ENCODE measurements around the gene P3R3URF. TPM values are rescaled to one million over a fixed set of nuclear protein-coding genes. Genes with fewer than 3 reads are reported as not detected.

The P3R3URF gene
- total and polyA plus RNA-seq, 9 of the 15 experiments (the other 6 are each of a cell fraction or from before 2014, with no cell fraction given) = not detected

GRCh38 chr1:46197964-46198811 is 21.9 kb upstream of the P3R3URF start, which contains the start of gene POMGNT1:
POMGNT1 (minus strand) TSS chr1:46198434; CDS start chr1:46197821, 613 bp downstream.
- Histone ChIP-seq H4K20me1 (replicated peaks; ENCODE audit: control insufficient read depth, insufficient read depth, low read length) (no peaks in the 10 kb centered on the region), H3K27ac (ENCODE audit: extremely low read depth, low read depth, low read length) (peak within 1 kb of the TSS; percentile 84), H3K36me3 (ENCODE audit: control insufficient read depth, insufficient read depth, low read length) (peaks cover 37% of the 10 kb centered on the region; the same call in 2 of the 3 replicates), H3K9me1 (ENCODE audit: control insufficient read depth, insufficient read depth, low read length) (no peaks in the 10 kb centered on the region), H3K4me3 (peak within 1 kb of the TSS; percentile 83), H3K9ac (ENCODE audit: insufficient read depth in 1 of 2, low read depth in 2 of 2, low read length in 2 of 2) (peak within 1 kb of the TSS; percentile 90 to 100), H3K27me3 (ENCODE audit: control insufficient read depth in 2 of 2, insufficient read depth in 2 of 2, low read length in 2 of 2) (no peaks in the 10 kb centered on the region), H2AFZ (ENCODE audit: low read depth, low read length) (peak within 1 kb of the TSS; percentile 98), H3K79me2 (ENCODE audit: control insufficient read depth, insufficient read depth, low read length) (peaks cover 15% of the 10 kb centered on the region), H3K4me1 (replicated peaks in 1 of 2; ENCODE audit: control insufficient read depth in 2 of 2, insufficient read depth in 2 of 2, low read length in 2 of 2) (peaks cover 24 to 32% of the 10 kb centered on the region in 2 experiments), H3K4me2 (ENCODE audit: insufficient read depth, low read length) (peak within 1 kb of the TSS; percentile 100), H3K9me3 (replicated peaks; ENCODE audit: control insufficient read depth, insufficient read depth, low read depth, low read length) (no peaks in the 10 kb centered on the region)
- ATAC-seq (peak; percentile 89), DNase-seq (ENCODE audit: extremely low read depth in 1 of 4, low spot score in 3 of 4) (peak; percentile 83 to 98 (median 96)), FAIRE-seq (peak; percentile 70)
- in situ Hi-C loops (cut with MboI) (loop anchor here (25.0 kb wide), 1 partner anchor 561 kb away; no protein-coding TSS in a partner anchor), intact Hi-C loops (cut with micrococcal nuclease) (loop anchor here (2.0 kb wide), 2 partner anchors 17 to 25 kb away; no protein-coding TSS in a partner anchor)
- under 1% methylated on average over 18 of the region's 67 CpGs for WGBS (ENCODE audit: insufficient coverage, low coverage, missing lambda C conversion rate)
- TSS peak; percentile 64 for BruUV-seq (replicated peaks)
- ChIA-PET POLR2A (interaction anchor here (0.6 to 2.3 kb wide), 13 partner anchors 7 to 1469 kb away, joined by 3 to 7 read pairs (median 4); partner anchors contain the start of gene PRDX1), CTCF (ENCODE audit: low intra/inter-chr PET ratio) (interaction anchor here (0.6 to 1.1 kb wide), 2 partner anchors 152 to 161 kb away, joined by 4 to 6 read pairs; no protein-coding TSS in a partner anchor)
- TF ChIP-seq RBM34 (IDR thresholded peaks at IDR 0.05; ENCODE audit: borderline replicate concordance, insufficient read depth, low read length) = no peak
- no peak for TF ChIP-seq SRSF1 (IDR thresholded peaks at IDR 0.05; ENCODE audit: low read depth, low read length)
- peak; percentile 95 for TF ChIP-seq ZFP36 (IDR thresholded peaks at IDR 0.05; ENCODE audit: low read depth, low read length, partially characterized antibody)
- TF ChIP-seq TCF7 (IDR thresholded peaks at IDR 0.05; ENCODE audit: borderline replicate concordance) = 0 out of 2 replicates have a peak, but pooled peaks have one; percentile 63
- TF ChIP-seq NFIC (IDR thresholded peaks at IDR 0.05) = peak; percentile 39; the same call in 1 of the 2 replicates
- no peak for TF ChIP-seq CHD2 (IDR thresholded peaks at IDR 0.05; ENCODE audit: low read depth, low read length)
- TF ChIP-seq FOXK1 (CRISPR knock-in tag; IDR thresholded peaks at IDR 0.05; ENCODE audit: borderline replicate concordance) = no peak
- peak; percentile 42; the same call in 1 of the 2 replicates for TF ChIP-seq ATF7 (IDR thresholded peaks at IDR 0.05)
- TF ChIP-seq TFAM (CRISPR knock-in tag; conservative IDR thresholded peaks at IDR 0.05) = no peak
- TF ChIP-seq POLR2A (conservative IDR thresholded peaks at IDR 0.05) = peak; percentile 85
- no peak for TF ChIP-seq MAFF (IDR thresholded peaks at IDR 0.05; ENCODE audit: low read length)
- TF ChIP-seq, protein P1, sequence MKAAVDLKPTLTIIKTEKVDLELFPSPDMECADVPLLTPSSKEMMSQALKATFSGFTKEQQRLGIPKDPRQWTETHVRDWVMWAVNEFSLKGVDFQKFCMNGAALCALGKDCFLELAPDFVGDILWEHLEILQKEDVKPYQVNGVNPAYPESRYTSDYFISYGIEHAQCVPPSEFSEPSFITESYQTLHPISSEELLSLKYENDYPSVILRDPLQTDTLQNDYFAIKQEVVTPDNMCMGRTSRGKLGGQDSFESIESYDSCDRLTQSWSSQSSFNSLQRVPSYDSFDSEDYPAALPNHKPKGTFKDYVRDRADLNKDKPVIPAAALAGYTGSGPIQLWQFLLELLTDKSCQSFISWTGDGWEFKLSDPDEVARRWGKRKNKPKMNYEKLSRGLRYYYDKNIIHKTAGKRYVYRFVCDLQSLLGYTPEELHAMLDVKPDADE (conservative IDR thresholded peaks at IDR 0.05; ENCODE audit: control insufficient read depth, low read depth, low read length) = 0 out of 2 replicates have a peak, but pooled peaks have one; percentile 23
- peak; percentile 6 for TF ChIP-seq NEUROD1 (IDR thresholded peaks at IDR 0.05; ENCODE audit: borderline replicate concordance, low read depth, low read length, partially characterized antibody)
- TF ChIP-seq, protein P2, sequence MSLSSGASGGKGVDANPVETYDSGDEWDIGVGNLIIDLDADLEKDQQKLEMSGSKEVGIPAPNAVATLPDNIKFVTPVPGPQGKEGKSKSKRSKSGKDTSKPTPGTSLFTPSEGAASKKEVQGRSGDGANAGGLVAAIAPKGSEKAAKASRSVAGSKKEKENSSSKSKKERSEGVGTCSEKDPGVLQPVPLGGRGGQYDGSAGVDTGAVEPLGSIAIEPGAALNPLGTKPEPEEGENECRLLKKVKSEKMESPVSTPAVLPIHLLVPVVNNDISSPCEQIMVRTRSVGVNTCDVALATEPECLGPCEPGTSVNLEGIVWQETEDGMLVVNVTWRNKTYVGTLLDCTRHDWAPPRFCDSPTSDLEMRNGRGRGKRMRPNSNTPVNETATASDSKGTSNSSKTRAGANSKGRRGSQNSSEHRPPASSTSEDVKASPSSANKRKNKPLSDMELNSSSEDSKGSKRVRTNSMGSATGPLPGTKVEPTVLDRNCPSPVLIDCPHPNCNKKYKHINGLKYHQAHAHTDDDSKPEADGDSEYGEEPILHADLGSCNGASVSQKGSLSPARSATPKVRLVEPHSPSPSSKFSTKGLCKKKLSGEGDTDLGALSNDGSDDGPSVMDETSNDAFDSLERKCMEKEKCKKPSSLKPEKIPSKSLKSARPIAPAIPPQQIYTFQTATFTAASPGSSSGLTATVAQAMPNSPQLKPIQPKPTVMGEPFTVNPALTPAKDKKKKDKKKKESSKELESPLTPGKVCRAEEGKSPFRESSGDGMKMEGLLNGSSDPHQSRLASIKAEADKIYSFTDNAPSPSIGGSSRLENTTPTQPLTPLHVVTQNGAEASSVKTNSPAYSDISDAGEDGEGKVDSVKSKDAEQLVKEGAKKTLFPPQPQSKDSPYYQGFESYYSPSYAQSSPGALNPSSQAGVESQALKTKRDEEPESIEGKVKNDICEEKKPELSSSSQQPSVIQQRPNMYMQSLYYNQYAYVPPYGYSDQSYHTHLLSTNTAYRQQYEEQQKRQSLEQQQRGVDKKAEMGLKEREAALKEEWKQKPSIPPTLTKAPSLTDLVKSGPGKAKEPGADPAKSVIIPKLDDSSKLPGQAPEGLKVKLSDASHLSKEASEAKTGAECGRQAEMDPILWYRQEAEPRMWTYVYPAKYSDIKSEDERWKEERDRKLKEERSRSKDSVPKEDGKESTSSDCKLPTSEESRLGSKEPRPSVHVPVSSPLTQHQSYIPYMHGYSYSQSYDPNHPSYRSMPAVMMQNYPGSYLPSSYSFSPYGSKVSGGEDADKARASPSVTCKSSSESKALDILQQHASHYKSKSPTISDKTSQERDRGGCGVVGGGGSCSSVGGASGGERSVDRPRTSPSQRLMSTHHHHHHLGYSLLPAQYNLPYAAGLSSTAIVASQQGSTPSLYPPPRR (CRISPR knock-in tag; IDR thresholded peaks at IDR 0.05; ENCODE audit: borderline replicate concordance) = no peak
- TF ChIP-seq ZNF124 (CRISPR knock-in tag; IDR thresholded peaks at IDR 0.05) = no peak
- TF ChIP-seq TCF7L2 (IDR thresholded peaks at IDR 0.05; ENCODE audit: low read depth, low read length) = no peak
